ENCODE results near the gene ZNF212.

- TF ChIP-seq CTCF (IDR thresholded peaks at IDR 0.05; ENCODE audit: insufficient read depth, low read length): no peak
- TF ChIP-seq REST (IDR thresholded peaks at IDR 0.05; ENCODE audit: insufficient replicate concordance, low read depth): no peak
- no peak for TF ChIP-seq POLR2AphosphoS5 (IDR thresholded peaks at IDR 0.05; ENCODE audit: low read depth)
- no peak for TF ChIP-seq GABPA (IDR thresholded peaks at IDR 0.05; ENCODE audit: low read depth)
- no peak for TF ChIP-seq SPI1 (IDR thresholded peaks at IDR 0.05; ENCODE audit: borderline replicate concordance, low read depth)
These were observed 25.3 kb upstream of the ZNF212 start for GRCh38 chr7:149214020-149214720.

All from HL-60 (cell line).